SK-N-SH treated with all-trans-retinoic acid at 6 μM for 48 hours (cell line): Measurements from ENCODE around the gene VAT1L.

Experiments used
- ATAC-seq: fragments of 200-7000 bp; cut with Tn5 transposase; 3 replicates; pipeline ENCODE4 v1.9.1; 2020; ENCODE audit warnings: mild to moderate bottlenecking, moderate library complexity
- ARNTL ChIP-seq: fragments of 450-650 bp; formaldehyde crosslinking; IDR thresholded peaks from 2 replicates; pipeline ENCODE4 v1.5.0; 2020; ENCODE audit warnings: low read depth, mild to moderate bottlenecking, moderate library complexity, borderline replicate concordance
- BACH2 ChIP-seq: fragments of 250-450 bp; sonication (Bioruptor Pico); IDR thresholded peaks from 2 replicates; pipeline ENCODE4 v1.9.0; 2021; ENCODE audit warnings: mild to moderate bottlenecking, borderline replicate concordance
- CREB5 ChIP-seq: fragments of 250-450 bp; sonication (Bioruptor Pico); IDR thresholded peaks from 2 replicates; pipeline ENCODE4 v1.5.1; 2020; ENCODE audit warnings: low read depth, mild to moderate bottlenecking, moderate library complexity
- CSDC2 ChIP-seq: fragments of 250-450 bp; sonication (Bioruptor Pico); IDR thresholded peaks from 2 replicates; pipeline ENCODE4 v1.5.0; 2020; ENCODE audit warnings: mild to moderate bottlenecking, moderate library complexity
- ESRRG ChIP-seq: fragments of 250-450 bp; sonication (Bioruptor Pico); IDR thresholded peaks from 2 replicates; pipeline ENCODE4 v1.6.1; 2021; ENCODE audit warnings: mild to moderate bottlenecking
- GLIS3 ChIP-seq: fragments of 250-450 bp; sonication (Bioruptor Pico); IDR thresholded peaks from 2 replicates; pipeline ENCODE4 v1.5.0; 2020; ENCODE audit warnings: mild to moderate bottlenecking, moderate library complexity
- ISL1 ChIP-seq: fragments of 250-450 bp; sonication (Bioruptor Pico); IDR thresholded peaks from 2 replicates; pipeline ENCODE4 v2.1.2; 2022; ENCODE audit warnings: mild to moderate bottlenecking, moderate library complexity
- PPARA ChIP-seq: fragments of 250-450 bp; sonication (Bioruptor Pico); IDR thresholded peaks from 2 replicates; pipeline ENCODE4 v1.5.0; 2020; ENCODE audit warnings: mild to moderate bottlenecking, borderline replicate concordance
- RARB ChIP-seq: fragments of 250-450 bp; sonication (Bioruptor Pico); IDR thresholded peaks from 2 replicates; pipeline ENCODE4 v1.8.0; 2021; ENCODE audit warnings: mild to moderate bottlenecking, moderate library complexity
- SNAI2 ChIP-seq: fragments of 250-450 bp; sonication (Bioruptor Pico); IDR thresholded peaks from 2 replicates; pipeline ENCODE4 v1.5.0; 2020; ENCODE audit warnings: mild to moderate bottlenecking, moderate library complexity
- TCF4 ChIP-seq: fragments of 250-450 bp; sonication (Bioruptor Pico); IDR thresholded peaks from 2 replicates; pipeline ENCODE4 v1.8.0; 2021; ENCODE audit warnings: mild to moderate bottlenecking, moderate library complexity, borderline replicate concordance
- TOX ChIP-seq: fragments of 250-450 bp; sonication (Bioruptor Pico); IDR thresholded peaks from 2 replicates; pipeline ENCODE4 v1.8.0; 2021; ENCODE audit warnings: mild to moderate bottlenecking, moderate library complexity, borderline replicate concordance
- ZC3H10 ChIP-seq: fragments of 250-450 bp; sonication (Bioruptor Pico); IDR thresholded peaks from 2 replicates; pipeline ENCODE4 v1.5.1; 2021; ENCODE audit warnings: mild to moderate bottlenecking, moderate library complexity
- ZFP3 ChIP-seq: fragments of 250-450 bp; sonication (Bioruptor Pico); IDR thresholded peaks from 2 replicates; pipeline ENCODE4 v1.5.0; 2020; ENCODE audit warnings: mild to moderate bottlenecking, moderate library complexity
- ZFP30 ChIP-seq: fragments of 450-650 bp; formaldehyde crosslinking; IDR thresholded peaks from 2 replicates; pipeline ENCODE4 v1.5.0; 2022; ENCODE audit warnings: mild to moderate bottlenecking, moderate library complexity
- ZNF565 ChIP-seq: fragments of 450-650 bp; formaldehyde crosslinking; conservative IDR thresholded peaks from 2 replicates; pipeline ENCODE4 v1.5.0; 2020; ENCODE audit warnings: low read depth, mild to moderate bottlenecking, moderate library complexity
- ZNF70 ChIP-seq: fragments of 450-650 bp; formaldehyde crosslinking; IDR thresholded peaks from 2 replicates; pipeline ENCODE4 v1.5.0; 2020; ENCODE audit warnings: mild to moderate bottlenecking, moderate library complexity
- ZNF8 ChIP-seq: fragments of 450-650 bp; formaldehyde crosslinking; IDR thresholded peaks from 2 replicates; pipeline ENCODE4 v1.5.0; 2020; ENCODE audit warnings: mild to moderate bottlenecking, moderate library complexity
- TF ChIP-seq, protein P1 (sequence below): fragments of 250-450 bp; sonication (Bioruptor Pico); IDR thresholded peaks from 2 replicates; pipeline ENCODE4 v1.8.0; 2021; ENCODE audit warnings: low read depth, mild to moderate bottlenecking, moderate library complexity, borderline replicate concordance
- TF ChIP-seq, protein P2 (sequence below): fragments of 250-450 bp; sonication (Bioruptor Pico); IDR thresholded peaks from 2 replicates; pipeline ENCODE4 v1.5.0; 2020; ENCODE audit warnings: mild to moderate bottlenecking, moderate library complexity
- TF ChIP-seq, protein P3 (sequence below): fragments of 250-450 bp; sonication (Bioruptor Pico); IDR thresholded peaks from 2 replicates; pipeline ENCODE4 v1.8.0; 2020; ENCODE audit warnings: mild to moderate bottlenecking, moderate library complexity, borderline replicate concordance

VAT1L gene

GRCh38 chr16:77748421-77749005 is 39.9 kb upstream of the VAT1L start:
- no peak for ATAC-seq
- no peak for TF ChIP-seq ZNF70 (CRISPR knock-in tag)
- TF ChIP-seq, protein P1, sequence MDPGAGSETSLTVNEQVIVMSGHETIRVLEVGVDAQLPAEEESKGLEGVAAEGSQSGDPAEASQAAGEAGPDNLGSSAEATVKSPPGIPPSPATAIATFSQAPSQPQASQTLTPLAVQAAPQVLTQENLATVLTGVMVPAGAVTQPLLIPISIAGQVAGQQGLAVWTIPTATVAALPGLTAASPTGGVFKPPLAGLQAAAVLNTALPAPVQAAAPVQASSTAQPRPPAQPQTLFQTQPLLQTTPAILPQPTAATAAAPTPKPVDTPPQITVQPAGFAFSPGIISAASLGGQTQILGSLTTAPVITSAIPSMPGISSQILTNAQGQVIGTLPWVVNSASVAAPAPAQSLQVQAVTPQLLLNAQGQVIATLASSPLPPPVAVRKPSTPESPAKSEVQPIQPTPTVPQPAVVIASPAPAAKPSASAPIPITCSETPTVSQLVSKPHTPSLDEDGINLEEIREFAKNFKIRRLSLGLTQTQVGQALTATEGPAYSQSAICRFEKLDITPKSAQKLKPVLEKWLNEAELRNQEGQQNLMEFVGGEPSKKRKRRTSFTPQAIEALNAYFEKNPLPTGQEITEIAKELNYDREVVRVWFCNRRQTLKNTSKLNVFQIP (CRISPR knock-in tag): no peak
- TF ChIP-seq ARNTL (CRISPR knock-in tag): no peak
- no peak for TF ChIP-seq SNAI2 (CRISPR knock-in tag)
- TF ChIP-seq ESRRG (CRISPR knock-in tag): no peak
- no peak for TF ChIP-seq PPARA (CRISPR knock-in tag)
- TF ChIP-seq, protein P2, sequence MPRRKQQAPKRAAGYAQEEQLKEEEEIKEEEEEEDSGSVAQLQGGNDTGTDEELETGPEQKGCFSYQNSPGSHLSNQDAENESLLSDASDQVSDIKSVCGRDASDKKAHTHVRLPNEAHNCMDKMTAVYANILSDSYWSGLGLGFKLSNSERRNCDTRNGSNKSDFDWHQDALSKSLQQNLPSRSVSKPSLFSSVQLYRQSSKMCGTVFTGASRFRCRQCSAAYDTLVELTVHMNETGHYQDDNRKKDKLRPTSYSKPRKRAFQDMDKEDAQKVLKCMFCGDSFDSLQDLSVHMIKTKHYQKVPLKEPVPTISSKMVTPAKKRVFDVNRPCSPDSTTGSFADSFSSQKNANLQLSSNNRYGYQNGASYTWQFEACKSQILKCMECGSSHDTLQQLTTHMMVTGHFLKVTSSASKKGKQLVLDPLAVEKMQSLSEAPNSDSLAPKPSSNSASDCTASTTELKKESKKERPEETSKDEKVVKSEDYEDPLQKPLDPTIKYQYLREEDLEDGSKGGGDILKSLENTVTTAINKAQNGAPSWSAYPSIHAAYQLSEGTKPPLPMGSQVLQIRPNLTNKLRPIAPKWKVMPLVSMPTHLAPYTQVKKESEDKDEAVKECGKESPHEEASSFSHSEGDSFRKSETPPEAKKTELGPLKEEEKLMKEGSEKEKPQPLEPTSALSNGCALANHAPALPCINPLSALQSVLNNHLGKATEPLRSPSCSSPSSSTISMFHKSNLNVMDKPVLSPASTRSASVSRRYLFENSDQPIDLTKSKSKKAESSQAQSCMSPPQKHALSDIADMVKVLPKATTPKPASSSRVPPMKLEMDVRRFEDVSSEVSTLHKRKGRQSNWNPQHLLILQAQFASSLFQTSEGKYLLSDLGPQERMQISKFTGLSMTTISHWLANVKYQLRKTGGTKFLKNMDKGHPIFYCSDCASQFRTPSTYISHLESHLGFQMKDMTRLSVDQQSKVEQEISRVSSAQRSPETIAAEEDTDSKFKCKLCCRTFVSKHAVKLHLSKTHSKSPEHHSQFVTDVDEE (CRISPR knock-in tag): no peak
- TF ChIP-seq ZNF565 (CRISPR knock-in tag): no peak
- no peak for TF ChIP-seq ISL1 (CRISPR knock-in tag)
- no peak for TF ChIP-seq GLIS3 (CRISPR knock-in tag)
- TF ChIP-seq RARB (CRISPR knock-in tag): no peak
- TF ChIP-seq ZC3H10: no peak
- TF ChIP-seq CREB5 (CRISPR knock-in tag): no peak
- TF ChIP-seq ZFP30 (CRISPR knock-in tag): no peak
- no peak for TF ChIP-seq CSDC2
- TF ChIP-seq BACH2: no peak
- no peak for TF ChIP-seq TCF4 (CRISPR knock-in tag)

DNA sequence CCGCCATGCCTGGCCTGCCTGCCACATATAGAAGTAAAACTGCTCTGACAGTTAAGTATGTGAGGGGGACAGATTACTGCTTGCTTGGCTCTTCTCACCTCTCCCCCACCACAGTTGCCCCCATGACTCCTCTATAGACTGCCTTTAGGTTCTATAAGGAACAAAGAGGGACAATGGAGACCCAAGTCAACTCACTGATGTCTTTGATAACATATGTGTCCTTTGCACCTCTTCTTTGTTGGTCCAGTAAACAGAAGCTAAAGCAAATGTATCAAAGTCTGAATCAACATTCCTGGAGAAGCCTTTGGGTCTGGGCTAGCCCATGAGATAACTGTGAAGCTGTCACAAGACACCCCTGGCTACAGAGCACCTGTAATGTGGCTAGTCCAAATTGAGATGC is 38.9 kb upstream of the VAT1L start:
- no peak for TF ChIP-seq CREB5 (CRISPR knock-in tag)
- no peak for TF ChIP-seq ZNF565 (CRISPR knock-in tag)
- TF ChIP-seq TCF4 (CRISPR knock-in tag): no peak
- TF ChIP-seq SNAI2 (CRISPR knock-in tag): no peak
- no peak for TF ChIP-seq GLIS3 (CRISPR knock-in tag)
- no peak for TF ChIP-seq ESRRG (CRISPR knock-in tag)
- no peak for ATAC-seq

DNA sequence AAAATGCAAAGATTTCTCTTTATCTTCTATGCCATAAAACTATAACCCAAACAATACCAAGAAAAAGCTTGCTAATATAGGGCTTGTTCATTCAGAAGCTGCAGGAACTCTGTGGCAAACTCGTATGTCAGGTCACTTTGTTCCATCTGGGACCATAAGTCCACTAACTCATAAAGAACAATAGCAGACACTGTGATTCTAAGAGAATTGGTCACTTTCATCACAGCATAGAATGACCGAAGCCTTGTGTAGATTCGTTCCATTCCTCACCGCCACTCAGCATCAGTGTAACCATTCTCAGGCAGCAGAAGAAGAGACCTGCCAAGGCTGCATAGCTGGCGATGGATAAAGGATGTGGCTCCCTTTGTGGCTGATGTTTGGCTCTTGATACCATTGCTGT is 30.3 kb upstream of the VAT1L start:
- ATAC-seq: no peak
- no peak for TF ChIP-seq BACH2

DNA sequence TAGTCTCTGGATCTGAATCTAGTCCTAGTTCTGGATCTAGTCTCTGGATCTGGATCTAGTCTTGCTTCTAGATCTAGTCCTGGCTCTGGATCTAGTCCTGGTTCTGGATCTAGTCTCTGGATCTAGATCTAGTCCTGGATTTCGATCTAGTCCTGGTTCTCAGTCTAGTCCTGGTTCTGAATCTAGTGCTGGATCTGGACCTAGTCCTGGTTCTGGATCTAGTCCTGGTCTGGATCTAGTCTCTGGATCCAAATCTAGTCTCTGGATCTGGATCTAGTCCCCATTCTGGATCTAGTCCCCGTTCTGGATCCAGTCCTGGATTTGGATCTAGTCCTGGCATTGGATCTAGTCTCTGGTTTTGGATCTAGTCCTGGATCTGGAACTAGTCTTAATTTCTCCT is 29.9 kb upstream of the VAT1L start:
- no peak for ATAC-seq
- TF ChIP-seq ZNF70 (CRISPR knock-in tag) (no peak), PPARA (CRISPR knock-in tag) (no peak), CSDC2 (no peak), TCF4 (CRISPR knock-in tag) (no peak), ZFP3 (no peak), ISL1 (CRISPR knock-in tag) (no peak), ZNF8 (CRISPR knock-in tag) (no peak), GLIS3 (CRISPR knock-in tag) (no peak), TOX (CRISPR knock-in tag) (no peak), ZC3H10 (no peak), SNAI2 (CRISPR knock-in tag) (no peak)

- no peak for TF ChIP-seq PPARA (CRISPR knock-in tag)
- TF ChIP-seq ZNF565 (CRISPR knock-in tag): no peak
- no peak for TF ChIP-seq ZNF8 (CRISPR knock-in tag)
- TF ChIP-seq, protein P3, sequence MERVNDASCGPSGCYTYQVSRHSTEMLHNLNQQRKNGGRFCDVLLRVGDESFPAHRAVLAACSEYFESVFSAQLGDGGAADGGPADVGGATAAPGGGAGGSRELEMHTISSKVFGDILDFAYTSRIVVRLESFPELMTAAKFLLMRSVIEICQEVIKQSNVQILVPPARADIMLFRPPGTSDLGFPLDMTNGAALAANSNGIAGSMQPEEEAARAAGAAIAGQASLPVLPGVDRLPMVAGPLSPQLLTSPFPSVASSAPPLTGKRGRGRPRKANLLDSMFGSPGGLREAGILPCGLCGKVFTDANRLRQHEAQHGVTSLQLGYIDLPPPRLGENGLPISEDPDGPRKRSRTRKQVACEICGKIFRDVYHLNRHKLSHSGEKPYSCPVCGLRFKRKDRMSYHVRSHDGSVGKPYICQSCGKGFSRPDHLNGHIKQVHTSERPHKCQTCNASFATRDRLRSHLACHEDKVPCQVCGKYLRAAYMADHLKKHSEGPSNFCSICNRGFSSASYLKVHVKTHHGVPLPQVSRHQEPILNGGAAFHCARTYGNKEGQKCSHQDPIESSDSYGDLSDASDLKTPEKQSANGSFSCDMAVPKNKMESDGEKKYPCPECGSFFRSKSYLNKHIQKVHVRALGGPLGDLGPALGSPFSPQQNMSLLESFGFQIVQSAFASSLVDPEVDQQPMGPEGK (CRISPR knock-in tag): no peak
- TF ChIP-seq ISL1 (CRISPR knock-in tag): no peak
- no peak for TF ChIP-seq ARNTL (CRISPR knock-in tag)
- TF ChIP-seq CSDC2: no peak
- no peak for TF ChIP-seq ZFP3
- TF ChIP-seq ZNF70 (CRISPR knock-in tag): no peak
Observed at GRCh38 chr16:77759201-77759600, 29.2 kb upstream of the VAT1L start.

More at GRCh38 chr16:77759201-77759600, 29.2 kb upstream of the VAT1L start:
- no peak for ATAC-seq
